CD14-positive monocyte (primary cell): ENCODE measurements around the gene LMAN1. TPM values are rescaled to one million over a fixed set of nuclear protein-coding genes. Genes with fewer than 3 reads are reported as not detected.

ENCODE experiments used
- DNase-seq, 3 donors: peaks; one replicate each; pipeline ENCODE4 v3.0.0-alpha.2; 2011 to 2022
- H2AFZ ChIP-seq: 2 replicates; pipeline ENCODE4 v1.6.0; 2012; ENCODE audit warnings: mild to moderate bottlenecking, low read depth, low read length, inconsistent platforms; ENCODE audit not compliant: insufficient read depth, poor library complexity, severe bottlenecking
- H3K27ac ChIP-seq, 2 donors: 1 replicate in 1 of 2; 2 replicates in 1 of 2; pipeline ENCODE4 v1.5.1; 2012 to 2013; ENCODE audit warnings: low read length in 2 of 2, control low read depth in 1 of 2, inconsistent platforms in 1 of 2, low read depth in 1 of 2, mild to moderate bottlenecking in 1 of 2
- H3K27me3 ChIP-seq, 2 donors: one replicate each; pipeline versions ENCODE4 v1.6.0 to v1.6.1; 2011 to 2013; ENCODE audit warnings: low read length in 2 of 2; ENCODE audit not compliant: control insufficient read depth in 2 of 2, insufficient read depth in 2 of 2
- H3K36me3 ChIP-seq, 2 donors: replicated peaks in 1 of 2; 1 replicate in 1 of 2; 2 replicates in 1 of 2; pipeline versions ENCODE4 v1.5.1 to v1.6.1; 2012 to 2013; ENCODE audit warnings: low read length in 2 of 2, control low read depth in 1 of 2, inconsistent platforms in 1 of 2, mild to moderate bottlenecking in 1 of 2; ENCODE audit not compliant: insufficient read depth in 2 of 2, control insufficient read depth in 1 of 2
- H3K4me1 ChIP-seq, 2 donors: 1 replicate in 1 of 2; 2 replicates in 1 of 2; pipeline versions ENCODE4 v1.5.1 to v1.6.1; 2012 to 2013; ENCODE audit warnings: low read length in 2 of 2, control low read depth in 1 of 2, inconsistent platforms in 1 of 2, mild to moderate bottlenecking in 1 of 2, moderate library complexity in 1 of 2; ENCODE audit not compliant: insufficient read depth in 2 of 2, control insufficient read depth in 1 of 2
- H3K4me2 ChIP-seq: replicated peaks from 2 replicates; pipeline ENCODE3; 2012; ENCODE audit warnings: low read length, moderate library complexity, mild to moderate bottlenecking; ENCODE audit not compliant: poor library complexity, severe bottlenecking; ENCODE audit errors: extremely low read depth
- H3K4me3 ChIP-seq, 3 experiments: fragments of 200-600 bp in 1 of 3; sonication (generic) in 1 of 3; replicated peaks in 1 of 3; 1 replicate in 2 of 3; 2 replicates in 1 of 3; pipeline ENCODE4 v1.5.1; 2011 to 2013; ENCODE audit warnings: low read length in 3 of 3, mild to moderate bottlenecking in 3 of 3, control low read depth in 2 of 3, low read depth in 2 of 3, inconsistent platforms in 1 of 3, moderate library complexity in 1 of 3
- H3K79me2 ChIP-seq: 2 replicates; pipeline ENCODE4 v1.6.0; 2012; ENCODE audit warnings: mild to moderate bottlenecking, control low read depth, inconsistent platforms, low read length, moderate library complexity; ENCODE audit not compliant: insufficient read depth
- H3K9ac ChIP-seq: 2 replicates; pipeline ENCODE4 v1.6.0; 2017; ENCODE audit warnings: low read length, mild to moderate bottlenecking; ENCODE audit not compliant: insufficient read depth, poor library complexity, severe bottlenecking
- H3K9me3 ChIP-seq, 2 donors: replicated peaks in 1 of 2; 1 replicate in 1 of 2; 2 replicates in 1 of 2; pipeline versions ENCODE4 v1.5.1 to v1.6.1; 2012 to 2013; ENCODE audit warnings: low read length in 2 of 2, control low read depth in 1 of 2; ENCODE audit not compliant: control insufficient read depth in 1 of 2, insufficient read depth in 1 of 2
- H4K20me1 ChIP-seq: 2 replicates; pipeline ENCODE4 v1.6.0; 2012; ENCODE audit warnings: mild to moderate bottlenecking, low read length, control low read depth, moderate library complexity; ENCODE audit not compliant: insufficient read depth
- H3K27ac Mint-ChIP-seq, 7 donors: one replicate each; pipeline ENCODE4 v1.8.0; 2020; ENCODE audit warnings: mild to moderate bottlenecking in 7 of 7, mixed read lengths in 7 of 7, moderate library complexity in 6 of 7, inconsistent platforms in 2 of 7
- H3K27me3 Mint-ChIP-seq, 3 donors: one replicate each; pipeline ENCODE4 v1.8.0; 2021 to 2022; ENCODE audit warnings: low read depth in 3 of 3, mild to moderate bottlenecking in 3 of 3, mixed read lengths in 3 of 3, moderate library complexity in 3 of 3, inconsistent platforms in 1 of 3
- H3K36me3 Mint-ChIP-seq, 2 donors: one replicate each; pipeline ENCODE4 v1.8.0; 2020; ENCODE audit warnings: mixed read lengths in 2 of 2, inconsistent platforms in 1 of 2, mild to moderate bottlenecking in 1 of 2
- H3K4me1 Mint-ChIP-seq: one replicate; pipeline ENCODE4 v1.8.0; 2020; ENCODE audit warnings: mild to moderate bottlenecking, mixed read lengths
- H3K4me3 Mint-ChIP-seq, 2 donors: one replicate each; pipeline ENCODE4 v1.8.0; 2020; ENCODE audit warnings: mild to moderate bottlenecking in 2 of 2, mixed read lengths in 2 of 2, moderate library complexity in 1 of 2
- H3K9me3 Mint-ChIP-seq, 7 donors: one replicate each; pipeline ENCODE4 v1.8.0; 2020 to 2022; ENCODE audit warnings: mixed read lengths in 7 of 7, mild to moderate bottlenecking in 6 of 7, moderate library complexity in 6 of 7, inconsistent platforms in 2 of 7
- WGBS: methylation state at CpG from one replicate; pipeline ENCODE4 v1.1.5; 2013; ENCODE audit warnings: missing lambda C conversion rate; ENCODE audit not compliant: insufficient coverage; 5-methylcytosine and 5-hydroxymethylcytosine counted together
- intact Hi-C, 2 donors: fragments of 100-400 bp; cut with micrococcal nuclease; formaldehyde crosslinking; loops; one replicate each; pipeline versions ENCODE4 v1.15.0 to v1.15.1; 2023
- polyA plus RNA-seq, 3 donors: library from polyadenylated mRNA; depleted of rRNA in 1 of 3; unstranded in 2 of 3; stranded (reverse) in 1 of 3; fragments of 300-500 nt in 2 of 3; fragments of >200 nt in 1 of 3; fragmentation: Illumina TruSeq in 2 of 3; gene quantifications; 1 replicate in 2 of 3; 2 replicates in 1 of 3; pipeline ENCODE4 v1.2.3, GENCODE V29; 2012 to 2021
- TF ChIP-seq, protein P1 (sequence below): fragments of 200-600 bp; IDR thresholded peaks from one replicate; pipeline ENCODE4 v1.8.0; 2022; ENCODE audit warnings: antibody characterized with exemption, mild to moderate bottlenecking

The LMAN1 gene
- polyA plus RNA-seq, 3 donors: 4.7 to 10.9 (median 7.6) TPM

DNA sequence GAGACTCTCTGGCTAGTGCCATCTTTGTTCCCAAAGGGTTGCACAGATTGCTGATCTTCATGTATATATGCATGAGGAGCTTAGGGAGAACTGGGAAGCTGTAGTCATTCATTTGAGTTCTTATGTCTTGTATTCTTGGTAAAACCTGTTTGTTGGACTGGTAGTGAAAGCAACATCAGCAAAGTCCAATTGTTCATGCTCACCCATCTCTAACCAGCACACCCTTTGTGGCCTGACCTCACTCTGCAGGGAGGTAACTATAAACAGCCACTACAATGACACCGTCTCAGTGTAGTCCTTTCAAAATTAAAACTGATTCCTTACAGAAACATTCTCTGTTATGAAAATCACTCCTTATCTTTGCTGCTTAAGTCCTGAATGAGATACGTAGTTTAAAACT, 13.9 kb upstream of the LMAN1 start:
- no peak overlapping the region for H3K27ac ChIP-seq
- peaks cover 0 to 3% of the 10 kb centered on the region in 2 donors for H3K27me3 ChIP-seq
- peaks cover 0 to 9% (median 0%) of the 10 kb centered on the region in 7 donors for H3K9me3 Mint-ChIP-seq
- H3K27ac Mint-ChIP-seq: no peak overlapping the region
- no peaks in the 10 kb centered on the region for H3K36me3 Mint-ChIP-seq
- H3K36me3 ChIP-seq: no peaks in the 10 kb centered on the region
- H3K4me2 ChIP-seq: no peak overlapping the region
- H3K9me3 ChIP-seq: peaks cover 0 to 3% of the 10 kb centered on the region in 2 donors
- no peak overlapping the region for H2AFZ ChIP-seq
- no peak overlapping the region for H3K4me3 ChIP-seq
- H3K27me3 Mint-ChIP-seq: peaks cover 5 to 10% (median 6%) of the 10 kb centered on the region in 3 donors
- no peaks in the 10 kb centered on the region for H3K79me2 ChIP-seq
- H3K4me3 Mint-ChIP-seq: no peak overlapping the region
- WGBS: 100% methylated on average over 2 of the region's 2 CpGs
- intact Hi-C loops: no loop called here
- no peak overlapping the region for H3K9ac ChIP-seq
- no peaks in the 10 kb centered on the region for H3K4me1 ChIP-seq
- H4K20me1 ChIP-seq: no peaks in the 10 kb centered on the region
- DNase-seq: no peak
- TF ChIP-seq, protein P1, sequence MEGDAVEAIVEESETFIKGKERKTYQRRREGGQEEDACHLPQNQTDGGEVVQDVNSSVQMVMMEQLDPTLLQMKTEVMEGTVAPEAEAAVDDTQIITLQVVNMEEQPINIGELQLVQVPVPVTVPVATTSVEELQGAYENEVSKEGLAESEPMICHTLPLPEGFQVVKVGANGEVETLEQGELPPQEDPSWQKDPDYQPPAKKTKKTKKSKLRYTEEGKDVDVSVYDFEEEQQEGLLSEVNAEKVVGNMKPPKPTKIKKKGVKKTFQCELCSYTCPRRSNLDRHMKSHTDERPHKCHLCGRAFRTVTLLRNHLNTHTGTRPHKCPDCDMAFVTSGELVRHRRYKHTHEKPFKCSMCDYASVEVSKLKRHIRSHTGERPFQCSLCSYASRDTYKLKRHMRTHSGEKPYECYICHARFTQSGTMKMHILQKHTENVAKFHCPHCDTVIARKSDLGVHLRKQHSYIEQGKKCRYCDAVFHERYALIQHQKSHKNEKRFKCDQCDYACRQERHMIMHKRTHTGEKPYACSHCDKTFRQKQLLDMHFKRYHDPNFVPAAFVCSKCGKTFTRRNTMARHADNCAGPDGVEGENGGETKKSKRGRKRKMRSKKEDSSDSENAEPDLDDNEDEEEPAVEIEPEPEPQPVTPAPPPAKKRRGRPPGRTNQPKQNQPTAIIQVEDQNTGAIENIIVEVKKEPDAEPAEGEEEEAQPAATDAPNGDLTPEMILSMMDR: no peak
- peaks cover 5% of the 10 kb centered on the region for H3K4me1 Mint-ChIP-seq

- Histone ChIP-seq H3K9ac (no peak overlapping the region), H3K4me3 (no peak overlapping the region), H3K27ac (no peak overlapping the region), H3K79me2 (peaks cover 8% of the 10 kb centered on the region), H3K4me2 (no peak overlapping the region), H3K4me1 (peaks cover 14 to 18% of the 10 kb centered on the region in 2 donors), H4K20me1 (no peaks in the 10 kb centered on the region), H3K9me3 (no peaks in the 10 kb centered on the region), H3K36me3 (peaks cover 0 to 1% of the 10 kb centered on the region in 2 donors), H3K27me3 (peaks cover 21 to 34% of the 10 kb centered on the region in 2 donors), H2AFZ (no peak overlapping the region)
- Mint-ChIP-seq H3K36me3 (peaks cover under 1 to 3% of the 10 kb centered on the region in 2 donors), H3K9me3 (no peaks in the 10 kb centered on the region), H3K27me3 (peaks cover 6 to 11% (median 6%) of the 10 kb centered on the region in 3 donors), H3K4me3 (peak overlapping the region in 1 of 2 donors; percentile 21), H3K4me1 (peaks cover 25% of the 10 kb centered on the region), H3K27ac (no peak overlapping the region)
- TF ChIP-seq, protein P1: no peak
- no peak for DNase-seq
- intact Hi-C loops: no loop called here
- no CpG with 5 or more reads among the region's 3 CpGs for WGBS
Observed at GRCh38 chr18:59360381-59360780, 1.3 kb upstream of the LMAN1 start.
